ENCODE data around the gene LAMA5.

- TF ChIP-seq POLR2A (IDR thresholded peaks at IDR 0.05) = no peak
- TF ChIP-seq, protein P1, sequence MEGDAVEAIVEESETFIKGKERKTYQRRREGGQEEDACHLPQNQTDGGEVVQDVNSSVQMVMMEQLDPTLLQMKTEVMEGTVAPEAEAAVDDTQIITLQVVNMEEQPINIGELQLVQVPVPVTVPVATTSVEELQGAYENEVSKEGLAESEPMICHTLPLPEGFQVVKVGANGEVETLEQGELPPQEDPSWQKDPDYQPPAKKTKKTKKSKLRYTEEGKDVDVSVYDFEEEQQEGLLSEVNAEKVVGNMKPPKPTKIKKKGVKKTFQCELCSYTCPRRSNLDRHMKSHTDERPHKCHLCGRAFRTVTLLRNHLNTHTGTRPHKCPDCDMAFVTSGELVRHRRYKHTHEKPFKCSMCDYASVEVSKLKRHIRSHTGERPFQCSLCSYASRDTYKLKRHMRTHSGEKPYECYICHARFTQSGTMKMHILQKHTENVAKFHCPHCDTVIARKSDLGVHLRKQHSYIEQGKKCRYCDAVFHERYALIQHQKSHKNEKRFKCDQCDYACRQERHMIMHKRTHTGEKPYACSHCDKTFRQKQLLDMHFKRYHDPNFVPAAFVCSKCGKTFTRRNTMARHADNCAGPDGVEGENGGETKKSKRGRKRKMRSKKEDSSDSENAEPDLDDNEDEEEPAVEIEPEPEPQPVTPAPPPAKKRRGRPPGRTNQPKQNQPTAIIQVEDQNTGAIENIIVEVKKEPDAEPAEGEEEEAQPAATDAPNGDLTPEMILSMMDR (IDR thresholded peaks at IDR 0.05) = no peak
These were observed 20.3 kb upstream of the LAMA5 start for GRCh38 chr20:62387219-62387913.

Measured in thyroid gland (tissue), 4 donors.